Lower leg skin (tissue), 3 donors: Measurements from ENCODE around the gene AFF1.

Source experiments
- CTCF ChIP-seq, 3 donors: fragments of 450-650 bp; IDR thresholded peaks; one replicate each; pipeline ENCODE4 v1.5.1; 2016; ENCODE audit warnings: antibody characterized with exemption in 3 of 3, mild to moderate bottlenecking in 3 of 3, moderate library complexity in 2 of 3
- POLR2A ChIP-seq, 2 donors: fragments of 450-650 bp; IDR thresholded peaks; one replicate each; pipeline ENCODE4 v1.6.1; 2016 to 2017; ENCODE audit warnings: antibody characterized with exemption in 2 of 2, mild to moderate bottlenecking in 1 of 2, moderate library complexity in 1 of 2

GRCh38 chr4:87007528-87008446 lies 73.0 kb downstream of the AFF1 start:
- TF ChIP-seq POLR2A (IDR thresholded peaks at IDR 0.05): no peak
- TF ChIP-seq CTCF (IDR thresholded peaks at IDR 0.05): no peak
